Liver (tissue), 9 donors: ENCODE measurements around the gene NR1D2. TPM values are rescaled to one million over a fixed set of nuclear protein-coding genes. Genes with fewer than 3 reads are reported as not detected.

Experiments
- DNase-seq: peaks from one replicate; pipeline ENCODE4 v3.0.0-alpha.2; 2017; ENCODE audit warnings: low spot score
- H3K27ac ChIP-seq, 2 donors: one replicate each; pipeline ENCODE4 v1.7.0; 2013; ENCODE audit warnings: inconsistent platforms in 2 of 2, low read length in 2 of 2, control low read depth in 1 of 2, low read depth in 1 of 2, mild to moderate bottlenecking in 1 of 2
- H3K27me3 ChIP-seq, 4 donors: one replicate each; pipeline versions ENCODE4 v1.6.1 to v1.7.0; 2013; ENCODE audit warnings: low read length in 3 of 4, inconsistent platforms in 1 of 4, mild to moderate bottlenecking in 1 of 4, moderate library complexity in 1 of 4; ENCODE audit not compliant: control insufficient read depth in 4 of 4, insufficient read depth in 4 of 4
- H3K36me3 ChIP-seq, 4 donors: one replicate each; pipeline versions ENCODE4 v1.6.1 to v1.7.0; 2013; ENCODE audit warnings: low read length in 3 of 4, mild to moderate bottlenecking in 3 of 4, low read depth in 1 of 4, moderate library complexity in 1 of 4; ENCODE audit not compliant: control insufficient read depth in 4 of 4, insufficient read depth in 3 of 4
- H3K4me1 ChIP-seq, 4 donors: one replicate each; pipeline versions ENCODE4 v1.6.1 to v1.7.0; 2013; ENCODE audit warnings: low read length in 3 of 4, mild to moderate bottlenecking in 3 of 4, moderate library complexity in 1 of 4; ENCODE audit not compliant: control insufficient read depth in 4 of 4, insufficient read depth in 4 of 4
- H3K4me3 ChIP-seq, 3 donors: one replicate each; pipeline versions ENCODE4 v1.6.1 to v1.7.0; 2013; ENCODE audit warnings: low read length in 3 of 3, control low read depth in 1 of 3, low read depth in 1 of 3, mild to moderate bottlenecking in 1 of 3
- H3K9ac ChIP-seq, 2 donors: one replicate each; pipeline ENCODE4 v1.7.0; 2013; ENCODE audit warnings: low read length in 2 of 2, mild to moderate bottlenecking in 2 of 2, moderate library complexity in 2 of 2, control low read depth in 1 of 2, low read depth in 1 of 2
- H3K9me3 ChIP-seq, 4 donors: one replicate each; pipeline versions ENCODE4 v1.6.1 to v1.7.0; 2013; ENCODE audit warnings: low read length in 3 of 4; ENCODE audit not compliant: control insufficient read depth in 4 of 4
- ATF3 ChIP-seq: IDR thresholded peaks from 2 replicates; pipeline ENCODE4 v1.6.1; 2016; ENCODE audit warnings: antibody characterized with exemption
- CTCF ChIP-seq: fragments of 150-350 bp; IDR thresholded peaks from 2 replicates; pipeline ENCODE4 v1.5.1; 2017; ENCODE audit warnings: improper control_type of control experiment, low read depth, low read length; ENCODE audit not compliant: missing input control
- EGR1 ChIP-seq, 2 donors: IDR thresholded peaks; 2 replicates each; pipeline ENCODE4 v1.6.1; 2016 to 2018; ENCODE audit warnings: antibody characterized with exemption in 2 of 2, low read depth in 2 of 2
- FOXA1 ChIP-seq: IDR thresholded peaks from 2 replicates; pipeline ENCODE4 v1.6.1; 2016; ENCODE audit warnings: antibody characterized with exemption
- FOXA2 ChIP-seq: IDR thresholded peaks from 2 replicates; pipeline ENCODE4 v1.6.1; 2016; ENCODE audit warnings: antibody characterized with exemption
- GABPA ChIP-seq, 2 donors: IDR thresholded peaks in 1 of 2; conservative IDR thresholded peaks in 1 of 2; 2 replicates each; pipeline ENCODE4 v1.6.1; 2016; ENCODE audit warnings: antibody characterized with exemption in 2 of 2, mild to moderate bottlenecking in 1 of 2, moderate library complexity in 1 of 2
- HNF4A ChIP-seq, 2 donors: conservative IDR thresholded peaks; 2 replicates each; pipeline ENCODE4 v1.6.1; 2016; ENCODE audit warnings: antibody characterized with exemption in 2 of 2, mild to moderate bottlenecking in 2 of 2
- HNF4G ChIP-seq: IDR thresholded peaks from 2 replicates; pipeline ENCODE4 v1.6.1; 2016; ENCODE audit warnings: antibody characterized with exemption
- JUND ChIP-seq, 2 donors: IDR thresholded peaks; 2 replicates each; pipeline ENCODE4 v1.6.1; 2016; ENCODE audit warnings: antibody characterized with exemption in 2 of 2
- MAX ChIP-seq: IDR thresholded peaks from 2 replicates; pipeline ENCODE4 v1.6.1; 2016; ENCODE audit warnings: antibody characterized with exemption
- NR2F2 ChIP-seq: IDR thresholded peaks from 2 replicates; pipeline ENCODE4 v1.6.1; 2016; ENCODE audit warnings: antibody characterized with exemption
- RAD21 ChIP-seq, 2 donors: IDR thresholded peaks; 2 replicates each; pipeline ENCODE4 v1.6.1; 2016; ENCODE audit warnings: antibody characterized with exemption in 2 of 2, mild to moderate bottlenecking in 2 of 2
- REST ChIP-seq: IDR thresholded peaks from 2 replicates; pipeline ENCODE4 v1.6.1; 2016; ENCODE audit warnings: antibody characterized with exemption, mild to moderate bottlenecking
- RXRA ChIP-seq, 2 donors: IDR thresholded peaks; 2 replicates each; pipeline ENCODE4 v1.6.1; 2017 to 2018; ENCODE audit warnings: antibody characterized with exemption in 2 of 2, mild to moderate bottlenecking in 1 of 2
- SP1 ChIP-seq: IDR thresholded peaks from 2 replicates; pipeline ENCODE4 v1.6.1; 2018; ENCODE audit warnings: antibody characterized with exemption, mild to moderate bottlenecking
- TAF1 ChIP-seq: conservative IDR thresholded peaks from 2 replicates; pipeline ENCODE4 v1.6.1; 2016; ENCODE audit warnings: antibody characterized with exemption, mild to moderate bottlenecking
- YY1 ChIP-seq: IDR thresholded peaks from 2 replicates; pipeline ENCODE4 v1.6.1; 2016; ENCODE audit warnings: antibody characterized with exemption, mild to moderate bottlenecking
- ZBTB33 ChIP-seq: IDR thresholded peaks from 2 replicates; pipeline ENCODE4 v1.6.1; 2016; ENCODE audit warnings: antibody characterized with exemption
- whole genome bisulfite sequencing: extraction: QIAGEN DNeasy Blood & Tissue Kit; methylation state at CpG from one replicate; pipeline ENCODE4 v1.1.7; 2013; 5-methylcytosine and 5-hydroxymethylcytosine counted together
- polyA plus RNA-seq, 2 donors: library from polyadenylated mRNA; stranded (reverse) in 1 of 2; unstranded in 1 of 2; fragments of 200-250 nt in 1 of 2; fragments of >200 nt in 1 of 2; fragmentation: Nextera tagmentation in 1 of 2; extraction: Ambion mirVana in 1 of 2; gene quantifications; one replicate each; pipeline versions ENCODE4 v1.2.1 to v1.2.3, GENCODE V29; 2013 to 2015
- total RNA-seq, 2 donors: library from RNA; depleted of rRNA; stranded (reverse); fragments of >200 nt; gene quantifications; one replicate each; pipeline ENCODE4 v1.2.3, GENCODE V29; 2014
- donor health status: healthy.
- donor health status: healthy.
- donor health status: healthy.
- donor health status: healthy.
- donor health status: healthy.

NR1D2 gene
- total and polyA plus RNA-seq, 4 donors: 7.3 to 25.5 (median 9.2) TPM

GRCh38 chr3:23921052-23921511, 24.0 kb upstream of the NR1D2 start:
- Histone ChIP-seq H3K9me3 (no peaks in the 10 kb centered on the region), H3K36me3 (peaks cover 0 to 15% (median 9%) of the 10 kb centered on the region in 4 donors), H3K27me3 (no peaks in the 10 kb centered on the region), H3K9ac (no peak overlapping the region), H3K27ac (no peak overlapping the region), H3K4me1 (peaks cover 0 to 13% (median 10%) of the 10 kb centered on the region in 4 donors), H3K4me3 (no peak overlapping the region)
- WGBS: 92% methylated on average over 3 of the region's 3 CpGs
- no peak for DNase-seq
- TF ChIP-seq GABPA (IDR thresholded peaks at IDR 0.05 in 1 of 2, conservative IDR thresholded peaks at IDR 0.05 in 1 of 2) (no peak), JUND (IDR thresholded peaks at IDR 0.05) (no peak), RXRA (IDR thresholded peaks at IDR 0.05) (no peak), SP1 (no peak), HNF4A (conservative IDR thresholded peaks at IDR 0.05) (no peak), MAX (no peak), HNF4G (no peak), FOXA1 (no peak), EGR1 (IDR thresholded peaks at IDR 0.05; ENCODE audit: low read depth in 2 of 2) (no peak), FOXA2 (no peak)

GRCh38 chr3:23923786-23924185, 21.3 kb upstream of the NR1D2 start:
- DNase-seq: no peak
- 90% methylated on average over 2 of the region's 2 CpGs for WGBS
- no peaks in the 10 kb centered on the region for H3K9me3 ChIP-seq

More at GRCh38 chr3:23923786-23924185, 21.3 kb upstream of the NR1D2 start:
- Histone ChIP-seq H3K4me3 (no peak overlapping the region), H3K4me1 (peaks cover 4 to 7% (median 6%) of the 10 kb centered on the region in 4 donors), H3K27me3 (no peaks in the 10 kb centered on the region), H3K27ac (no peak overlapping the region), H3K9ac (no peak overlapping the region), H3K36me3 (peaks cover 0 to 15% (median 8%) of the 10 kb centered on the region in 4 donors)
- TF ChIP-seq GABPA (IDR thresholded peaks at IDR 0.05 in 1 of 2, conservative IDR thresholded peaks at IDR 0.05 in 1 of 2): no peak
- TF ChIP-seq NR2F2: no peak
- TF ChIP-seq CTCF: no peak
- no peak for TF ChIP-seq TAF1
- no peak for TF ChIP-seq ZBTB33
- no peak for TF ChIP-seq EGR1 (IDR thresholded peaks at IDR 0.05; ENCODE audit: low read depth in 2 of 2)
- no peak for TF ChIP-seq YY1
- TF ChIP-seq SP1: no peak
- TF ChIP-seq ATF3: no peak
- no peak for TF ChIP-seq HNF4G
- no peak for TF ChIP-seq HNF4A (conservative IDR thresholded peaks at IDR 0.05)
- TF ChIP-seq RAD21 (IDR thresholded peaks at IDR 0.05): no peak
- no peak for TF ChIP-seq JUND (IDR thresholded peaks at IDR 0.05)
- TF ChIP-seq REST: no peak
- no peak for TF ChIP-seq RXRA (IDR thresholded peaks at IDR 0.05)
